Placental epithelial cell (primary cell): ENCODE results near the gene FAM83D. TPM values are rescaled to one million over a fixed set of nuclear protein-coding genes. Genes with fewer than 3 reads are reported as not detected.

ENCODE experiments used
- small RNA-seq: library from RNA; depleted of rRNA; stranded (forward); fragments of <200 nt; gene quantifications from one replicate; pipeline ENCODE3, GENCODE V24; 2012
- total RNA-seq: library from RNA; depleted of rRNA; stranded (reverse); fragments of >200 nt; gene quantifications from 2 replicates; pipeline ENCODE4 v1.2.3, GENCODE V29; 2012

The FAM83D gene, protein sequence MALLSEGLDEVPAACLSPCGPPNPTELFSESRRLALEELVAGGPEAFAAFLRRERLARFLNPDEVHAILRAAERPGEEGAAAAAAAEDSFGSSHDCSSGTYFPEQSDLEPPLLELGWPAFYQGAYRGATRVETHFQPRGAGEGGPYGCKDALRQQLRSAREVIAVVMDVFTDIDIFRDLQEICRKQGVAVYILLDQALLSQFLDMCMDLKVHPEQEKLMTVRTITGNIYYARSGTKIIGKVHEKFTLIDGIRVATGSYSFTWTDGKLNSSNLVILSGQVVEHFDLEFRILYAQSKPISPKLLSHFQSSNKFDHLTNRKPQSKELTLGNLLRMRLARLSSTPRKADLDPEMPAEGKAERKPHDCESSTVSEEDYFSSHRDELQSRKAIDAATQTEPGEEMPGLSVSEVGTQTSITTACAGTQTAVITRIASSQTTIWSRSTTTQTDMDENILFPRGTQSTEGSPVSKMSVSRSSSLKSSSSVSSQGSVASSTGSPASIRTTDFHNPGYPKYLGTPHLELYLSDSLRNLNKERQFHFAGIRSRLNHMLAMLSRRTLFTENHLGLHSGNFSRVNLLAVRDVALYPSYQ
- 2.0 and 6.5 TPM in 2 replicates for total RNA-seq

DNA sequence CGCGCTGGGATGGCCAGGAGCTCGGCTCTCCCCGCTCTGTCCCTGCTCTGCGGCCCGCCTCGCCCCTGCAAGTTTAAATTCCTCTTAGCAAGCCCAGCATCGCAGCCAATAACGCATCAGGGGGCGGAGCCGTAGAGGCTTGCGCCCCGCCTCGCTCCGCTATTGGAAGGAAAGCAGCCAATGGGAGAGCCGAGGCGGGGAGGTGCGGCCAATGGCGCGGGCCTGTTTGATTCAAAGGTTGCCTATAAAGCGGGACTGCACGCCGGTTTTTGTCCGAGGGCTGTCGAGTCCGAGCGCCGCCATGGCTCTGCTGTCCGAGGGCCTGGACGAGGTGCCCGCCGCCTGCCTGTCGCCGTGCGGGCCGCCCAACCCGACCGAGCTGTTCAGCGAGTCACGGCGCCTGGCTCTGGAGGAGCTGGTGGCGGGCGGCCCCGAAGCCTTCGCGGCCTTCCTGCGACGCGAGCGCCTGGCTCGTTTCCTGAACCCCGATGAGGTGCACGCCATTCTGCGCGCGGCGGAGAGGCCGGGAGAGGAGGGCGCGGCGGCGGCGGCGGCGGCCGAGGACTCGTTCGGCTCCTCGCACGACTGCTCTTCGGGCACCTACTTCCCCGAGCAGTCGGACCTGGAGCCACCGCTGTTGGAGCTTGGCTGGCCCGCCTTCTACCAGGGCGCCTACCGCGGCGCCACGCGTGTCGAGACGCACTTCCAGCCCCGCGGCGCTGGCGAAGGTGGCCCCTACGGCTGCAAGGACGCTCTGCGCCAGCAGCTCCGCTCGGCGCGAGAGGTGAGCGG is at the start of gene FAM83D:
Gene FAM83D, plus strand, starts transcription at position 276 of the 792 bp plus-strand sequence. Its CDS starts 26 bp downstream, at position 302.

DNA sequence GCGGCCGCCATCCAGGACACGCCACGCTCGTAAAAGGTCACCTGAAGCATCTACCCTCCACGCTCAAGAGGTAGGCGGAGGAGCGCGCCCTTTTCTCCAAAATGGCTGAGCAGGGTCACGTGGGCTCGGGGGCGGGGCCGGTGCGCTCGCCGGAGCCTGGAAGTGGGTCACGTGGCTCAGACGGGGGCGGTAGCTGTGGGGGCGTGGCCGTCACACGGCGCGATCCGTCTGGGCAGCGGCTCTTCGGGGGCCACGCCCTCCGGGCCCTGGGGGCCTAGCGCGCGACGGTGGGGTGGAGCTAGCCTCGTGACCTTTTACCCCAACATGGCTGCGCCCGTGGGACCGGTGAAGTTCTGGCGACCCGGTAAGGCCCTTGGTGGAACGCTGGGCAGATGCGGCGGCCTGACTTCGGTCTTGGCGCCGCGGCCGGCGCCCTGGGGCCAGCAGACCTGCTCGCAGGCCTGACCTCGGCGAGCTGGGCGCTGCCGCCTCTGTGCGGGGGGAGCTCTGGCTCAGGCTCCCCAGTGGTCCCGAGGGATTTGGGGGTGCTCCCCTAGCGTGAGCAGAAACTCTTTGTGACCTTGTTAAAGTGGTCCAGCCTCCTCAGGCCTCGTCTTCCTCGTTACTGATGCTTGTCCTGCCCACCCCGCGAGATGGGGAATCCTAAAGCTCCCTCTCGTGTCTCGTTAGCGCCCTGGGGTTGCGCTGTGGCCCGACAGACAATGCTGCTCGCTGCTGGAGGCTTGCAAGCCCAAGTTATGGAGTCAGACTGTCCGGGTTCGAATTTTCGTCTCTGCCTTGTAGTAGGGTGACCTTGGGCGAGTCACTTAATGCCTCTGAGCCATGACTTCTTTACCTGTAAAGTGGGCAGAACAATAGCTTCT is 36.1 kb downstream of the FAM83D start, which contains the start of gene DHX35:
Gene DHX35, plus strand, starts transcription at position 301 of the 884 bp plus-strand sequence. Its CDS starts 24 bp downstream, at position 325.

Small RNAs within 50 kb of the gene (small RNA-seq; reads per million reads assigned to genes)
- gene AL023803.1 = 0.09 reads per million

Other genes starting within 250 kb of the FAM83D start
- not detected in 2 replicates for gene SLC32A1, start 201.9 kb upstream of the FAM83D start, total RNA-seq
- 5.1 and 8.8 TPM in 2 replicates for gene ACTR5, start 178.0 kb upstream of the FAM83D start, total RNA-seq
- gene PPP1R16B, start 120.7 kb upstream of the FAM83D start, total RNA-seq = under 0.01 TPM in 2 replicates
- gene DHX35, start 35.9 kb downstream of the FAM83D start, total RNA-seq = 4.7 and 7.9 TPM in 2 replicates